G401.6 (cell line): ENCODE measurements around the gene CILP.
"Not testable (repeated sequence)": the region's sequence is repeated elsewhere in the genome, so short reads cannot be mapped to it uniquely, and the experiment has no call there.

ENCODE experiments used
- FAIRE-seq: peaks from 2 replicates; lab custom pipeline; 2012; peaks lifted over from hg19 to GRCh38; lab: Jason Lieb, UNC

Gene CILP

GRCh38 chr15:65210770-65211481 is at the start of gene CILP:
Gene CILP (minus strand): TSS chr15:65211473. CDS start chr15:65209755, 1,718 bp downstream.
- no peak for FAIRE-seq

- FAIRE-seq = no peak
Observed at GRCh38 chr15:65260968-65261367, 49.7 kb upstream of the CILP start.

- FAIRE-seq = no peak
Observed at GRCh38 chr15:65259367-65259797, 48.1 kb upstream of the CILP start.

- no peak for FAIRE-seq
Observed at GRCh38 chr15:65258375-65259262, 47.3 kb upstream of the CILP start.

- FAIRE-seq = no peak
Observed at GRCh38 chr15:65255486-65256140, 44.3 kb upstream of the CILP start.

GRCh38 chr15:65254758-65255157 is 43.5 kb upstream of the CILP start:
- FAIRE-seq = no peak

- no peak for FAIRE-seq
Observed at GRCh38 chr15:65254356-65254755, 43.1 kb upstream of the CILP start.

GRCh38 chr15:65249641-65250040 is 38.4 kb upstream of the CILP start:
- no peak for FAIRE-seq

GRCh38 chr15:65248511-65249255 is 37.4 kb upstream of the CILP start:
- FAIRE-seq = no peak

GRCh38 chr15:65246939-65247338 is 35.7 kb upstream of the CILP start:
- no peak for FAIRE-seq

- no peak for FAIRE-seq
Observed at GRCh38 chr15:65246026-65246714, 34.9 kb upstream of the CILP start.

- no peak for FAIRE-seq
Observed at GRCh38 chr15:65245096-65245856, 34.0 kb upstream of the CILP start.

GRCh38 chr15:65244638-65245037 is 33.4 kb upstream of the CILP start:
- no peak for FAIRE-seq

GRCh38 chr15:65236443-65236842 is 25.2 kb upstream of the CILP start:
- FAIRE-seq = not testable (repeated sequence)

- no peak for FAIRE-seq
Observed at GRCh38 chr15:65233696-65234095, 22.4 kb upstream of the CILP start.

GRCh38 chr15:65232520-65232919 is 21.2 kb upstream of the CILP start:
- FAIRE-seq = no peak

GRCh38 chr15:65231306-65231705 is 20.0 kb upstream of the CILP start:
- no peak for FAIRE-seq

- FAIRE-seq = not testable (repeated sequence)
Observed at GRCh38 chr15:65226901-65227300, 15.6 kb upstream of the CILP start.

GRCh38 chr15:65226221-65226620 is 14.9 kb upstream of the CILP start:
- no peak for FAIRE-seq

GRCh38 chr15:65223996-65224395 is 12.7 kb upstream of the CILP start:
- FAIRE-seq = no peak

- FAIRE-seq = no peak
Observed at GRCh38 chr15:65222891-65223290, 11.6 kb upstream of the CILP start.
